Breast epithelium (tissue), 4 donors: ENCODE results near the gene DDX49. TPM values are rescaled to one million over a fixed set of nuclear protein-coding genes. Genes with fewer than 3 reads are reported as not detected.

Experiments
- DNase-seq, 2 donors: peaks; one replicate each; pipeline ENCODE4 v3.0.0-alpha.2; 2019; ENCODE audit warnings: low spot score in 2 of 2
- H3K27ac ChIP-seq, 2 donors: fragments of 200-600 bp; sonication (generic) in 1 of 2; one replicate each; pipeline ENCODE4 v1.5.1; 2016 to 2019; ENCODE audit warnings: mild to moderate bottlenecking in 1 of 2
- H3K27me3 ChIP-seq, 2 donors: fragments of 200-600 bp; sonication (generic) in 1 of 2; one replicate each; pipeline versions ENCODE4 v1.5.1 to v1.6.0; 2017 to 2019; ENCODE audit warnings: control low read depth in 1 of 2, mild to moderate bottlenecking in 1 of 2
- H3K36me3 ChIP-seq: fragments of 200-600 bp; one replicate; pipeline ENCODE4 v1.5.1; 2019
- H3K4me1 ChIP-seq, 2 donors: fragments of 200-600 bp; sonication (generic); one replicate each; pipeline ENCODE4 v1.5.1; 2016 to 2019; ENCODE audit warnings: control low read depth in 1 of 2
- H3K4me3 ChIP-seq, 3 donors: fragments of 200-600 bp; sonication (generic); 1 replicate in 2 of 3; 2 replicates in 1 of 3; pipeline ENCODE4 v1.5.1; 2016 to 2019; ENCODE audit warnings: mild to moderate bottlenecking in 3 of 3, moderate library complexity in 2 of 3
- H3K9me3 ChIP-seq, 2 donors: fragments of 200-600 bp; sonication (generic) in 1 of 2; one replicate each; pipeline ENCODE4 v1.5.1; 2016 to 2019; ENCODE audit warnings: control low read depth in 1 of 2
- CTCF ChIP-seq, 3 donors: fragments of 450-650 bp; IDR thresholded peaks; one replicate each; pipeline ENCODE4 v1.5.1; 2016 to 2017; ENCODE audit warnings: antibody characterized with exemption in 3 of 3, mild to moderate bottlenecking in 3 of 3, moderate library complexity in 3 of 3
- POLR2A ChIP-seq: fragments of 450-650 bp; IDR thresholded peaks from one replicate; pipeline ENCODE4 v1.6.1; 2016; ENCODE audit warnings: antibody characterized with exemption, mild to moderate bottlenecking, moderate library complexity
- POLR2AphosphoS5 ChIP-seq, 3 donors: sonication (generic); formaldehyde crosslinking; IDR thresholded peaks; one replicate each; pipeline ENCODE4 v1.6.1; 2017; ENCODE audit warnings: antibody characterized with exemption in 3 of 3
- intact Hi-C: fragments of 100-400 bp; cut with DNase I; formaldehyde crosslinking; loops from one replicate; pipeline ENCODE4 v1.15.1; 2023; ENCODE audit warnings: low total_unique reads
- total RNA-seq, 3 donors: library from RNA; depleted of rRNA; stranded (reverse); fragments of >200 nt; gene quantifications; one replicate each; pipeline ENCODE4 v1.1.0, GENCODE V29; 2016

The DDX49 gene
- total RNA-seq, 3 donors from 2014 or later, result 34.1 to 44.9 (median 40.2) TPM

- H3K4me1 ChIP-seq, result no peaks in the 10 kb centered on the region
- no peaks in the 10 kb centered on the region for H3K27me3 ChIP-seq
- TF ChIP-seq POLR2A, result no peak
- TF ChIP-seq POLR2AphosphoS5 (IDR thresholded peaks at IDR 0.05), result no peak
- no peak for TF ChIP-seq CTCF (IDR thresholded peaks at IDR 0.05)
- H3K27ac ChIP-seq, result no peak overlapping the region
- no peaks in the 10 kb centered on the region for H3K9me3 ChIP-seq
- H3K36me3 ChIP-seq, result no peaks in the 10 kb centered on the region
- DNase-seq, result no peak
- no peak overlapping the region for H3K4me3 ChIP-seq
- intact Hi-C loops, result no loop called here
Measured at GRCh38 chr19:18908917-18909619, 10.4 kb upstream of the DDX49 start.

- H3K27ac ChIP-seq, result no peak overlapping the region
- H3K27me3 ChIP-seq, result no peaks in the 10 kb centered on the region
- no peak for TF ChIP-seq CTCF (IDR thresholded peaks at IDR 0.05)
- TF ChIP-seq POLR2A, result no peak
- no peak for TF ChIP-seq POLR2AphosphoS5 (IDR thresholded peaks at IDR 0.05)
- no peak for DNase-seq
- intact Hi-C loops, result no loop called here
- H3K4me1 ChIP-seq, result no peaks in the 10 kb centered on the region
- H3K9me3 ChIP-seq, result no peaks in the 10 kb centered on the region
- no peaks in the 10 kb centered on the region for H3K36me3 ChIP-seq
- no peak overlapping the region for H3K4me3 ChIP-seq
Measured at GRCh38 chr19:18910010-18910409, 9.5 kb upstream of the DDX49 start.

- no peaks in the 10 kb centered on the region for H3K36me3 ChIP-seq
- intact Hi-C loops, result no loop called here
Measured at GRCh38 chr19:18910801-18911436, 8.6 kb upstream of the DDX49 start.

GRCh38 chr19:18912933-18913332, 6.6 kb upstream of the DDX49 start:
- Histone ChIP-seq H3K27ac (no peak overlapping the region), H3K27me3 (no peaks in the 10 kb centered on the region), H3K36me3 (no peaks in the 10 kb centered on the region), H3K9me3 (no peaks in the 10 kb centered on the region), H3K4me1 (no peaks in the 10 kb centered on the region), H3K4me3 (no peak overlapping the region)
- TF ChIP-seq CTCF (IDR thresholded peaks at IDR 0.05) (no peak), POLR2A (no peak), POLR2AphosphoS5 (IDR thresholded peaks at IDR 0.05) (no peak)
- DNase-seq, result no peak
- intact Hi-C loops, result no loop called here

More at GRCh38 chr19:18910801-18911436, 8.6 kb upstream of the DDX49 start:
- DNase-seq, result no peak
- H3K4me1 ChIP-seq, result no peaks in the 10 kb centered on the region
- no peak for TF ChIP-seq POLR2A
- TF ChIP-seq POLR2AphosphoS5 (IDR thresholded peaks at IDR 0.05), result no peak
- TF ChIP-seq CTCF (IDR thresholded peaks at IDR 0.05), result no peak
- no peaks in the 10 kb centered on the region for H3K27me3 ChIP-seq
- no peaks in the 10 kb centered on the region for H3K9me3 ChIP-seq
- no peak overlapping the region for H3K27ac ChIP-seq
- no peak overlapping the region for H3K4me3 ChIP-seq

- Histone ChIP-seq H3K4me3 (no peak overlapping the region), H3K36me3 (no peaks in the 10 kb centered on the region), H3K27ac (no peak overlapping the region), H3K4me1 (no peaks in the 10 kb centered on the region), H3K9me3 (no peaks in the 10 kb centered on the region), H3K27me3 (no peaks in the 10 kb centered on the region)
- no peak for DNase-seq
- TF ChIP-seq POLR2A (no peak), POLR2AphosphoS5 (IDR thresholded peaks at IDR 0.05) (no peak), CTCF (IDR thresholded peaks at IDR 0.05) (no peak)
- intact Hi-C loops, result no loop called here
Measured at GRCh38 chr19:18913466-18913865, 6.0 kb upstream of the DDX49 start.
